Fibroblast of the aortic adventitia (primary cell): ENCODE measurements around the gene JOSD2. TPM values are rescaled to one million over a fixed set of nuclear protein-coding genes. Genes with fewer than 3 reads are reported as not detected.

Source experiments
- DNase-seq: peaks from one replicate; pipeline ENCODE4 v3.0.0-alpha.2; 2010; ENCODE audit warnings: low read depth
- H3K4me3 ChIP-seq: 2 replicates; pipeline ENCODE4 v1.5.1; 2011; ENCODE audit warnings: low read depth, mild to moderate bottlenecking, control low read depth, low read length, moderate library complexity
- total RNA-seq: library from RNA; depleted of rRNA; stranded (reverse); fragments of >200 nt; gene quantifications from 2 replicates; pipeline ENCODE4 v1.2.3, GENCODE V29; 2012; ENCODE audit warnings: low replicate concordance
- TF ChIP-seq, protein P1 (sequence below): IDR thresholded peaks from 2 replicates; pipeline ENCODE4 v1.5.1; 2011; ENCODE audit warnings: mild to moderate bottlenecking, low read length, control low read depth, inconsistent platforms; ENCODE audit not compliant: insufficient read depth

Gene JOSD2
- total RNA-seq, 1 donor = 26.7 TPM

DNA sequence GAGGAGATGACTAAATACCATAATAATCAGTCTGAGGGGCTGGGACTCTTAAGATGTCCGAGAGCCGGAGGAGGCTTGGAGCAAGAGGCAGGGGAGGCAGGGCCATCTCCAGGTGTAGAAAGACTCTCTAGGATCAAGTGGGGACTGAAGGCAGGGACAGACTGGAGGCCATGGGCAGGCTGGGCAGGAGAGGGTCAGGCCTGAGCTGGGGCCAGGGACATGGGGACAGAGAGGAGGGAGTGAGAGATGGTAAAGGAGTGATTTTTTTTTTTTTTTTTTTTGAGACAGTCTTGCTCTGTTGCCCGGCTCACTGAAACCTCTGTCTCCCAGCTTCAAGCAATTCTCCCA is 2.2 kb downstream of the JOSD2 start:
- TF ChIP-seq, protein P1, sequence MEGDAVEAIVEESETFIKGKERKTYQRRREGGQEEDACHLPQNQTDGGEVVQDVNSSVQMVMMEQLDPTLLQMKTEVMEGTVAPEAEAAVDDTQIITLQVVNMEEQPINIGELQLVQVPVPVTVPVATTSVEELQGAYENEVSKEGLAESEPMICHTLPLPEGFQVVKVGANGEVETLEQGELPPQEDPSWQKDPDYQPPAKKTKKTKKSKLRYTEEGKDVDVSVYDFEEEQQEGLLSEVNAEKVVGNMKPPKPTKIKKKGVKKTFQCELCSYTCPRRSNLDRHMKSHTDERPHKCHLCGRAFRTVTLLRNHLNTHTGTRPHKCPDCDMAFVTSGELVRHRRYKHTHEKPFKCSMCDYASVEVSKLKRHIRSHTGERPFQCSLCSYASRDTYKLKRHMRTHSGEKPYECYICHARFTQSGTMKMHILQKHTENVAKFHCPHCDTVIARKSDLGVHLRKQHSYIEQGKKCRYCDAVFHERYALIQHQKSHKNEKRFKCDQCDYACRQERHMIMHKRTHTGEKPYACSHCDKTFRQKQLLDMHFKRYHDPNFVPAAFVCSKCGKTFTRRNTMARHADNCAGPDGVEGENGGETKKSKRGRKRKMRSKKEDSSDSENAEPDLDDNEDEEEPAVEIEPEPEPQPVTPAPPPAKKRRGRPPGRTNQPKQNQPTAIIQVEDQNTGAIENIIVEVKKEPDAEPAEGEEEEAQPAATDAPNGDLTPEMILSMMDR = no peak
- no peak overlapping the region for H3K4me3 ChIP-seq
- no peak for DNase-seq

DNA sequence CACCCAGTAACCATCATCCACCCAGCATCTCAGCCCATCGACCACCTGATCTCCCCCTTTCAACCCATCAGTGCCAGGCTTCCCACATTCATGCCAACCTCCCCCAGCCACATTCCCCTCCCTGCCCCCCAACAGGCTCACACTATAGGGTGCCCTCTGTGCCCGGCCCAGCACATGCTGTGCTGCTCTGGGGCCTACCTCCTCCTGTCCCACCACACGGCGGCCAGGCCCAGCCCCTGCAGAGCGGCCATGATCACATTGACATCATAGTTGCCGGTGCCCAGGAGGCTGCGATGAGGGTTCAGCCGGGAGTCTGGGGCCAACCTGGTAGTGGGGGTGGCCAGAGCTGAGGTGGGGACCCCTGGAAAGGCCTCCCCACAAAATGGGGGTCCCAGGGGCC is 3.6 kb downstream of the JOSD2 start:
- no peak for DNase-seq
- TF ChIP-seq, protein P1 = no peak

DNA sequence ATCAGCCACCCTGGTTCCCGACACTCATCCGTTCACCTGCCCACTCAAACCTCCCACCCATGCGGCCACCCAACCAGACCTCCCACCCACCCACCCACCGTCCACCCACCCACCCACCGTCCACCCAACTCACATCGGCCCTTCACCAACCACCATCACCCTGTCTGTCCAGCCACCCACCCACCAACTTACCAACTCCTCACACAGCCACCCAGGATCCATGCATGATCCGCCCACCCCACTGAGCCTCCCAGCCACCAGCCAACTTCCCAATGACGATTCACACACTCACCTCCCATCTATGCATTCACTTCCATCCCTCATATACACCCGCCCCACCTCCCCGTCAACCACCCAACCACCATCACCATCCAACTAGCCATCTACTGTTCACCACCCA is 4.3 kb downstream of the JOSD2 start:
- TF ChIP-seq, protein P1 = no peak
- no peak for DNase-seq
- no peak overlapping the region for H3K4me3 ChIP-seq

More for the DNA sequence above, 3.6 kb downstream of the JOSD2 start:
- no peak overlapping the region for H3K4me3 ChIP-seq

DNA sequence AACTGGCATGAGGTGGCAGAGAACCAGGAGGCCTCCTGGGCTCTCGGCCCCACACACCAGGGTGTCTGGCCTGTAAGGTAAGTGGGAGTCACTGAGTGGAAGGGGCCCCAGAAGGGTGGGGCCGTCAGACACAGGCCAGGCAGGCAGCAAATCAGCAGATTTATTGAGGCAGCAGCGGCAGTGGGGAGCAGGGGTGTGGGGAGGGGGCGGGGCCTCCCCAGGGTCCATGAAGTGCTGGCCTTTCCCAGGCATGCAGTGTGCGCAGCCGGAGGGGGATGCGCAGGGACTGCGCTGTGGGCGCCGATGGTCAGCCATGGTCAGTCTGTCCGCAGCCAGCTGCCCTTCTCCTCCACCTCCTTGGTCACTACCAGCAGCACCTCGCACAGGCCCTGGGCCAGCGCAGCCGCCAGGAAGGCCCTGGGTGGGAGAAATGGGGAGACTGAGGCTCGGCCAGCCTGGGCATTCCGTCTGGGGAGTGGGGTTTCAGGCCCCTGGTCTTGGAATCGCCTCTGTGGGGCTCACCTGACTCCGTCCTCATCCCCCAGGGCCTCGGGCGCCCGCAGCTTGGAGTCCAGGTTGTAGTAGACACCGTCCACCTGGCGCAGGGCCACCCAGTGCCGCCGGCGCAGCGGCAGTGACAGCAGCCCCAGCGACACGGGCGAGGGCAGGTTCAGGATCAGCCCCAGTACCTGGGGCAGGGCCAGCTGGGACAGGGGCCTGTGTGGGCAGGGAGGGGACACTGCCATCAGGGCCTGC is 5.0 kb downstream of the JOSD2 start:
- TF ChIP-seq, protein P1 = no peak
- no peak for DNase-seq

DNA sequence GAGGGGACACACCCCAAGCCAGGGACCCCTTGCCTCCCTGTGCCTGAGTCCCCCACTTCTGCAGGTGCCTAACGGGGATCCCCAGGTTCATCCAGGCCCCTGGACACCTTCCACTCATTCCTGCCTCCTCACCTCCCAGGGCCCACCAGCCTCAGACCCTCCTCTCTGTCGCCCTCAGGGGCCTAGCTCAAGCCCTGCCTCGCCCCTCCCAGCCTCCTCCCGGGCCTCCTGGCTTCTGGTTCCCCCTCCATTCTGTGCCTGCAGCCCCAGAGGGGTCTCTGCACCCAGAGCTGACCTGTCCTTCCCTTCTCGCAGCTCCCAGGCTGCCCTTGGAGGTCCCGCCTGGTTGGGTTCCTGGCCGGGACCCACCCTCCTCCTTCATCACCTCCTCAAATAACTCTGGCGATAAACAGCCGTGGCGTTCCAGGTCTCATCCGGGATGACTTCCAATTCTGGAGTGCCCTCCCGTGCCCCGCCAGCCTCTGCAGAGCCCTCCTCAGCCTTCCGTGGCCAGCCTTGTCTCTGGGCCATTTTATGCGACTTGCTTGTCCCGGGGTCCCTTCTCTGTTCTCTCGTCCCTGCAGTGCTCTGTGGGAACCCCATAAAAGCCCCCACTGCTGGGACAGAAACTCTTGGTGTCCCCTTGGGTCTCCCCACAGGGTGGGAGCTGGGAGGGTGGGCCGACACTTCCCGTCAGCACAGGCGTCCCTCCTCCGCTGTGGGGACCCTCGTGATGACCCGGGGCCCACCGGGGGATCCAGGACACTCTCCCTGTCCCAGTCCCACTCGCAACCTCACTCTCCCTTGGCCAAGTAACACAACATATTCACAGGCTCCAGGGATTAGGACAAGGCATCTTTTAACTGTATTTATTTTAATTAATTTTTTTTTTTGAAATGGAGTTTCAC is 9.2 kb downstream of the JOSD2 start:
- DNase-seq = no peak
- TF ChIP-seq, protein P1 = no peak
- no peak overlapping the region for H3K4me3 ChIP-seq

More for the DNA sequence above, 5.0 kb downstream of the JOSD2 start:
- no peak overlapping the region for H3K4me3 ChIP-seq

DNA sequence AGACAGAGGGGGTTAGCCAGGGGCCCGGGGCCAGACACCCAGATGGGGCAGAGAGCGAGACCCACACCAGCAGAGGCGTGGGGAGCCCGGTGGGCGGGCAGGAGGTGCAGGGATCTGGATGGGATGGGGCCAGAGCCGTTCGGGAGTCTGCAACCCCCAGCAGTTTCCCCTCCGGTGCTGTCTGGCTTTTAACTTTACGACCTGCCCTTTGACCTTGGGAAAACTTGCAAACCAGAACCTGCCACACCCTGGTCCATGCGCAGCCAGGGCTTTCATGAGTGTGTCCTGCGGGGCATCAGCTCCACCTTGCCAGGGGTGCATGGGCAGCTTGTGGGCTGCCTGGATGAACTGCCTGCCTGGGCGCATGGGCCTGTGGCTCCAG is 9.8 kb downstream of the JOSD2 start:
- no peak for DNase-seq
- no peak overlapping the region for H3K4me3 ChIP-seq
- TF ChIP-seq, protein P1 = no peak
